HepG2 (cell line): ENCODE data around the gene RHBDF2. TPM values are rescaled to one million over a fixed set of nuclear protein-coding genes. Genes with fewer than 3 reads are reported as not detected.

Experiments used
- CBFB ChIP-seq: sonication (generic); formaldehyde crosslinking; IDR thresholded peaks from 2 replicates; pipeline ENCODE4 v1.4.0; 2020; ENCODE audit warnings: missing genetic modification reagents
- CEBPG ChIP-seq: IDR thresholded peaks from 2 replicates; pipeline ENCODE4 v1.6.1; 2016
- FOXO4 ChIP-seq: sonication (generic); formaldehyde crosslinking; conservative IDR thresholded peaks from 2 replicates; pipeline ENCODE4 v1.8.1; 2023; ENCODE audit warnings: missing genetic modification reagents
- HNF4A ChIP-seq: sonication (generic); formaldehyde crosslinking; IDR thresholded peaks from 2 replicates; pipeline ENCODE4 v1.4.0; 2020; ENCODE audit warnings: missing genetic modification reagents
- PLRG1 ChIP-seq: fragments of 450-650 bp; conservative IDR thresholded peaks from 2 replicates; pipeline ENCODE4 v1.6.1; 2016
- SALL1 ChIP-seq: sonication (generic); formaldehyde crosslinking; IDR thresholded peaks from 2 replicates; pipeline ENCODE4 v1.8.0; 2022; ENCODE audit warnings: mild to moderate bottlenecking, missing genetic modification reagents
- SCMH1 ChIP-seq: sonication (generic); formaldehyde crosslinking; IDR thresholded peaks from 2 replicates; pipeline ENCODE4 v1.9.0; 2021; ENCODE audit warnings: missing genetic modification reagents, mild to moderate bottlenecking, borderline replicate concordance
- SIX1 ChIP-seq: sonication (generic); formaldehyde crosslinking; IDR thresholded peaks from 2 replicates; pipeline ENCODE4 v1.4.0; 2020; ENCODE audit warnings: missing genetic modification reagents, borderline replicate concordance
- TFAP4 ChIP-seq: sonication (generic); IDR thresholded peaks from 2 replicates; pipeline ENCODE4 v1.6.1; 2016; ENCODE audit warnings: low read depth, borderline replicate concordance
- YY1 ChIP-seq: IDR thresholded peaks from 2 replicates; pipeline ENCODE4 v1.6.1; 2011; ENCODE audit warnings: low read length, low read depth, moderate library complexity, mild to moderate bottlenecking; ENCODE audit not compliant: insufficient read depth, insufficient replicate concordance
- ZBTB40 ChIP-seq, 2 experiments: fragments of 450-650 bp in 1 of 2; sonication (generic) in 1 of 2; formaldehyde crosslinking in 1 of 2; IDR thresholded peaks; 2 replicates each; pipeline versions ENCODE4 v1.6.1 to v1.8.0; 2016 to 2022; ENCODE audit warnings: antibody characterized with exemption in 1 of 2, mild to moderate bottlenecking in 1 of 2, missing genetic modification reagents in 1 of 2
- ZNF33B ChIP-seq: sonication (generic); formaldehyde crosslinking; IDR thresholded peaks from 2 replicates; pipeline ENCODE4 v1.5.1; 2020; ENCODE audit warnings: mild to moderate bottlenecking, missing genetic modification reagents
- ZNF710 ChIP-seq: sonication (generic); formaldehyde crosslinking; IDR thresholded peaks from 2 replicates; pipeline ENCODE4 v1.5.0; 2020; ENCODE audit warnings: mild to moderate bottlenecking, missing genetic modification reagents, borderline replicate concordance
- ZSCAN25 ChIP-seq: sonication (generic); formaldehyde crosslinking; IDR thresholded peaks from 2 replicates; pipeline ENCODE4 v1.8.0; 2022; ENCODE audit warnings: mild to moderate bottlenecking, missing genetic modification reagents
- polyA plus RNA-seq, 8 experiments: library from polyadenylated mRNA; depleted of rRNA in 3 of 8; stranded (reverse) in 7 of 8; unstranded in 1 of 8; fragments of >200 nt; fragmentation: Illumina TruSeq in 4 of 8; extraction: Trizol in 4 of 8; gene quantifications; 2 replicates each; pipeline versions ENCODE4 v1.2.1 to v1.2.3, GENCODE V29; 2011 to 2016; ENCODE audit warnings: low read depth in 4 of 8, missing spikeins in 1 of 8, mixed read lengths in 1 of 8; ENCODE audit not compliant: insufficient read depth in 1 of 8
- total RNA-seq, 5 experiments: library from RNA; depleted of rRNA; stranded (reverse); fragments of >200 nt; fragmentation: Illumina TruSeq; extraction: Trizol; gene quantifications; 2 replicates each; pipeline ENCODE4 v1.2.3, GENCODE V29; 2016; ENCODE audit warnings: low read depth in 1 of 5

RHBDF2 gene
- total and polyA plus RNA-seq, 2 of the 13 experiments (the other 11 are each of a cell fraction or from before 2014, with no cell fraction given), result 7.8 to 24.2 TPM

GRCh38 chr17:76506408-76507345 is 5.5 kb upstream of the RHBDF2 start (continued):
- TF ChIP-seq FOXO4, result no peak
- TF ChIP-seq SIX1 (CRISPR knock-in tag), result no peak
- no peak for TF ChIP-seq PLRG1
- TF ChIP-seq HNF4A (CRISPR knock-in tag), result peak; percentile 12; the same call in 1 of the 2 replicates
- TF ChIP-seq YY1, result peak; percentile 57
- TF ChIP-seq CBFB (CRISPR knock-in tag), result peak; percentile 35; the same call in 1 of the 2 replicates
- TF ChIP-seq SCMH1 (CRISPR knock-in tag), result no peak
- 0 out of 2 replicates have a peak, but pooled peaks have one; percentile 26 for TF ChIP-seq CEBPG
- TF ChIP-seq SALL1 (CRISPR knock-in tag), result 0 out of 2 replicates have a peak, but pooled peaks have one; percentile 46
- TF ChIP-seq ZNF33B, result no peak
- TF ChIP-seq ZSCAN25 (CRISPR knock-in tag), result peak; percentile 95
- TF ChIP-seq ZNF710, result no peak
- TF ChIP-seq ZBTB40 (IDR thresholded peaks at IDR 0.05), result no peak
- 0 out of 2 replicates have a peak, but pooled peaks have one; percentile 52 for TF ChIP-seq ZBTB40 (CRISPR knock-in tag; IDR thresholded peaks at IDR 0.05)
- peak; percentile 69; the same call in 1 of the 2 replicates for TF ChIP-seq TFAP4
